NCI-H2171 (cell line): ENCODE results near the gene NPSR1.
A peak's percentile ranks its signal among the peaks of the same experiment; 100 is the strongest.
"Not testable (repeated sequence)": the region's sequence is repeated elsewhere in the genome, so short reads cannot be mapped to it uniquely, and the experiment has no call there.

Experiments
- DNase-seq: peaks from one replicate; lab custom pipeline; 2025; lab: John Stamatoyannopoulos, UW

The NPSR1 gene

DNA sequence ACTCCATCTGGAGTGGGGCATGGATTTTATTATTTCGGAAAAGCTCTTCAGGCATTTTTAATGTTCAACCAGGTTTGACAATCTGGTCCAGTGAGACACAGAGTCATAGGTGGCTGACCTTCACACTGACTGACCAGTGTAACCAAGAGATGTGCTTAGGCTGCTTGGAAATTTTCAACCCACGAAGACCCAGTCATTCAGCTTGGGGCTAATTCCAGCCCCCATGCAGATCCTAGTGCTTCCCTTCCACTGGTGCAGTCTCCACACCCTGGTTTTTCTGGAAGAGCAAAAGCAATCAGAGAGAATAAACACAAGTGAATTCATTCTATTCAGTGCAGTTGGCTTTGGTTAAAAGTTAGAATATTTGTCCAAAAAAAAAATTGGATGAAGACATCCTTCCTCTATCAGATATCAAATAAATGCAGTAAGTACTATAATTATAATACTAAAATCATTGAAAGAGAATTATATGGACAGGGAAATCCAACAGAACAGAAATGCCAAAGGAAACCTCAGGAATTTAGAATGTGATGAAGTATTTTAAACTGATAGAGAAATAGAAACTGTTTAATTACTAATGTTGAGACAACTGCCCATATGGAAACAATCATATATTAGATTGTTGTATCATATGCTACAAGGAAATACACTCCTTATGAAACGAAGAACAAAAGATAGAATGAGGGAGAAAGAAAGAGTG lies 178.0 kb downstream of the NPSR1 start:
- DNase-seq = no peak

DNA sequence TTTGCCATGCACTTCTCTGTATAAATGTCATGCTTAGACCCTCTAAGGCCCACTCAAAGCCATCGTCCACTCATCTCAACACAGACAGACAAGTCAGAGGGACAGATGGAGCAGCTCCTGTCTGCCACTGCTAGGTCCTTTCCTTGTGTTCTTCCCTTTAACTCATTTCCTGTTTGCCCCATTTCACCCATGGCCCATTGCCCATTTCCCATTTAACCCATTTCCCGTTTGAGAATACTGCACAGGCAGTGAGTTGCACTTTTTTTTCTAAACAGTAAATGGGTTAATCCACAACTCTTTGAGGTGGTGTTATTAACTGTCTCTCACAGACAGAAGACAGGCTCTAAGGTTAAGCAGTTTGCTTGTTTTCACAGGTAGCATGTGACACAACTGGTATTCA lies 179.3 kb downstream of the NPSR1 start:
- DNase-seq = no peak

DNA sequence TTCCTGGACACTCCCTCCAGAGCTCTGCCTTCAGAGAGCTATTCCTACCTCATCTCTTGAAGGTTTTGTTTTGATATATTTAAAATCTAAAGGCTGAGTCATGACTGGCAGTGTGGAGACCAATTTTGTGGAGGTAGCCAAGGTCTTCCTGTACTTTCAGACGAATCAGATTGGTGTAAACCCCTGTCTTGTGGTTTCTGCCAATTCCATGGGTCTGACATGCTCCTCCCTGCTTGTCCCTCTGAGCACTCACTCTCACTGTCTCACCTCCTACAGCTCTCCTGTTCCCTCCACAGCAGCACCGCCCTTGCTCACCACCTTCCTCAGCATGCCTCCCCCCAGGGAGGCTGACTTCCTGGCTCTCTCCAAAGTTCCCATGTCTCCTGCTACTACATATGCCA lies 179.8 kb downstream of the NPSR1 start:
- DNase-seq = no peak

DNA sequence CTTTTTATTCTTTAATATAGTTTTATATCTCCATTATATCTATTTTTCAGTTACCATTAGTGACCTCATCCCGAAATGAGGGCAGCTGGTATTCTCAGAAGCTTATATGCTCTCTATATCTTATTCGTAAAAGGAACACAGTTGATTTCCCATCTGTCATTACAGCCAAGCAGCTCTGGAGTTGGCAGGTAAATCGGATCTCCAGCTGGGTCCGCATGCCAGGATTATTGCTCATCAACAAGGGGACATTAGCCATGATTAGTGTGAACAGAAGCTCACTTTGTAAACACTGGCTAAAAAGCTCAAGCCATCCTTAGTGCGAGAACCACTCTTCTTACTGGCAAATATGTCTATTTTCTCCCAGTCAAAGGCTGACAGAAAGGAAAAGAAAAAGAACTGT lies 180.3 kb downstream of the NPSR1 start:
- DNase-seq = peak; percentile 41

DNA sequence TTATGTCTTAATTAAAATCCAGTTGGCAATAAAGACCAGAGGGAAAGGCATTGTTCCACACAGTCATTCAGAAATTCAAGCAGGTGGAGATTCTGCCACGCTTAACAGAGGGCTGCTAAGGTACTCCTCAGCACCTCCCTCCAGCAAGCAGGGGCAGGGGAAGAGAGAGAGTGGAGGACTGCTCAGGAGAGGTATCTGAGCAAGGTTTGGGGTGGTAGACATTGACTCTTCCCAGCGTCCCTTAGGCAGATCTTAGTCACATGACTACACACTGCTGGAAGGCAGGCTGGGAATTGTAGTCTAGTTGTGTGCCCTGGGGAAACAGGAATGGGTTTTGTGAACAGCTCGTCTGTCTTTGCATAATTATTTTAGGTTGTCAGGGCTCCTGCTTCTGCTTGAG lies 181.6 kb downstream of the NPSR1 start:
- no peak for DNase-seq

DNA sequence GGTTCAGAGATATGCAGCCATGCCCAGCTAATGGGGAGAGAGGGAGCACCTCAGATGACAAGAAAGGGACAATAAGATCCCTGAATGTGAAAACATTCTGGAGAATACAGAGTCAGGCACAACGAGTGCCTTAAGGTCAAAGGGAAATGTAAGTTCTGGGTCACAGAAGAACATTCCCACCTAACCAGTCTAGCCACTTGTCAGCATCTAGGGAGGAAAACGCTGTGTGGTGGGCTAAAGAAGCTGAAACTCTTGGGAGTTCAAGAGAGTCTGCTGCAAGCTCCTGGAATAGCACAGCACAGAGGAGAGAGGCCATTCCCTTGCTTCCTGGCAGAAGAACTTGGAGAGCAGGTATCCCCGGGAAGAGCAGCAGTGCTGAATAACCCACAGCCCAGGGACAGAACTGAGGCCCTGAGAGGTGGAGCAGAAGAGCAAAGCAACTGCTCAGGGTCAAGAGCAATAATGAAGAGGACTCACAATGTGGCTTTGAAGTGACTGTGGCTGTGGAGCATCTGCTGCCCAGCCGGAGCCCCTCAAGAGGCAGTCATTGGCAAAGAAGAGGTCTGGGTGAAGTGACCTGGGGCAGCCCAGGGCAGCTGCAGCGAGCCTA lies 182.3 kb downstream of the NPSR1 start:
- no peak for DNase-seq

DNA sequence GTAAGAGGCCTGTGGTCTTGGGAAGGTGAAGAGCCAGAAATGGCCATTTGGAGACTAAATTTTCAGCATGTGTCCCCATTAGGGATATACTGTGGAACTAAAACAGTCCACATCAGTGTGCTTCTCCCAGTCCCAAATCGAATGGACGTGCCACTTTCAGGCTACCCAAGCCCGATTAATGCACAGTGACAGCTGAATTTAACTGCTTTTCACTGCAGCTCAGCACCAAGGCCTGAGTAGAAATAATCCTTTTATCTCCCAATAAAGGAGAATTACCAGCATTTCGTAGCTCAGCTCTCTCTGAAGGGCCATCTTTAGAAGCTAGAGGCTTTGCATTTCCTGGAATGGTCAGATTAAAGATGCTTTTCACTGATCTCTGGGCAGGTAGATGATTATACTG lies 183.3 kb downstream of the NPSR1 start:
- DNase-seq = no peak

DNA sequence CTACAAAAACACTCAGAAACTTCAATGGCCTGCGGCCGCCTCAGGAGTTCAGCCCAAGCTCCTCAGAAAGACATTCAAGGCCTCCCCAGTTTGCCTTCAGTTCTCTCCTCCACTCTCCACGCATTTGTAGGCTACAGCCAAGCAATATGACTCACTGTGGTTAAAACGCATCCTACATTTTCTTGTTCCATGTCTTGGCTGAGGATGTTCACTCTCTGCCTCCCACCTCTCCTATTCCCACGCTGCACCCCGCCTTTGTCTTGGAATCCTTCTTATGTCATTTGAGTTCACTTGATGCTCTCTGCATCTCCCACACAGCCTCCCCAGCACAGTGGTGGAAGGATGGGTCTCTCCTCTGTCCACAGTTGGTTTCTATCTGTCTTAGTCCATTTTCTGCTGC lies 184.8 kb downstream of the NPSR1 start:
- DNase-seq = no peak

DNA sequence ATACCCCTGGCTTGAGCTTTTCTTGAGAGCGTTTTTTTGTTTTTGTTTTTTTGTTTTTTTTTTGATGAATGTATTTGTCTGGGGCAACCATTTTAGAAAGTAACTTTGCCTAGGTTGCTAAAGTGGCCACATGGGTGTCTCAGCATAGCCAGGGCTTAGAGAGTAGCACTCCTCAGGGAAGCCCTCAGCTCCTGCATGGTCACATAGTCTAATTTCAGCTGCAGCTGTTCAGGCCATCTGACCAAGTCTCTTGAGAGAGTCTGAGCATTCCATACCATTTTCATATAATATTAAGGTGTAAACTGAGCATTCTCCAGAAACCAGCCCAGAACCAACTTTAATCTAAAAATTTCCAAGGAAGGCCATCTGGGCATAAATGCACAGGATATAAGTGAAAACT lies 186.4 kb downstream of the NPSR1 start:
- DNase-seq = no peak

DNA sequence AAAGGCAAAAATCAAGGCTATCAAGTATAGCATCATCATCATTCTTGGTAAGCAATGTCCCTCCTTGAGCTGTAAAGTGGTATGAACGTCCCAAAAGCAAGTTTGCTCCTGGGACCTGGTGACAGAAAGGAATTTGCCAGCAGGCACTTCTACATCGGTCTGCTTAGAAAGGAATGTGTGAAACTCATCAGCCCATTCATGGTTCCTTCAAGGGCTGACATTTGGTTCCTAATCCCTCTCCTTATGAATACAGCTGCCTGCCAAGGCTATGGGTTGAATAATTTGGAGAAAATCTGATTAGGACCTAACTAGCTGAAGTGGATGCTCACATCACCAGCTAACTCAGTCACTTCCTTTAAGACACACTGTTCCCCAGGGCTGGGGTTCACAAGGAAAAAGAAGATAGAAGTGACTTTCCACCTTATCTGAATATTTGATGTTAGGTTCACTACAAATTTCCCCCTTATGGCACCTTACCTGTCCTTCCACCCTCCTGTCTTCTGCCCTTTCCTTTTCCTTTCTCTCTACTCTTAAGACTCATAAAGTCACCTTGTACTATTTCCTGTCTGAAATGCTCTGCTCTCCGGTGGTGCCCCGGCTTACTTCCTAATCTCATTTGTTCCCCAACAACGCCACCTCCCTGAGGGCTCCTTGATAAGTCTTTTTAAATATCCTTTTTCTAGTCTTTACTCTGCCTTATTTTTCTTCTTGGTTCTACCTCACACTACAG lies 187.1 kb downstream of the NPSR1 start:
- no peak for DNase-seq

DNA sequence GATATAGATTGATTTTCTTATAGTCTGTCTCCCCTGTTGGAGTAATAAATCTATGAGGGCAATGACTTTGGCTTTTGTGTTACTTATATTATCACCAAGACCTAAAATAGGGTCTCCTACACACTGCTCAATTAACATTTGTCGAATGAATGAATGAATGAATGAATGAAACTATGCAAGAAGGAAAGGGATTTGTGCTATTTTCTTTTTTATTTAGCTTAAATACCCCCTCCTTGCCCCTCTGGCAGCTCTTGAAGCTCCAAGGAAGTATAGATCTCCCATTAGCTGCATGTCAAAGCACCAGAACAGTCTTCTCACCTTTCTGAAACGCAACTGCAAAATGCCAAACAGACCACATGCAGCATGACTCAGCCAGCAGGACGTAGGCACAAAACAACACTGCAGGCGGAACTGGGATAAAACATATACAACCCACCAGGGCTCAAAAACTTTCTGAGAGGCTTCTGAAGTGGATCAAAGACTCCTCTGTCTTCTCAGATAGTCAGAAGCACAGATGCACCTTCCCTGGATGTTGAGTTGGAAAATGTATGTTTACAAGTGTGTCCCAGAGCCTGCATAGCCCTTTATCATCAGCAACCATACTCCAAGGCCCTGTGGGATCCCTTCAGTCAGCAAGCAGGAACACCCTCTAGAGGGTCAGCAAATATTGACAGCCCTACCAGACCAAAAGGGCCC lies 187.8 kb downstream of the NPSR1 start:
- no peak for DNase-seq

DNA sequence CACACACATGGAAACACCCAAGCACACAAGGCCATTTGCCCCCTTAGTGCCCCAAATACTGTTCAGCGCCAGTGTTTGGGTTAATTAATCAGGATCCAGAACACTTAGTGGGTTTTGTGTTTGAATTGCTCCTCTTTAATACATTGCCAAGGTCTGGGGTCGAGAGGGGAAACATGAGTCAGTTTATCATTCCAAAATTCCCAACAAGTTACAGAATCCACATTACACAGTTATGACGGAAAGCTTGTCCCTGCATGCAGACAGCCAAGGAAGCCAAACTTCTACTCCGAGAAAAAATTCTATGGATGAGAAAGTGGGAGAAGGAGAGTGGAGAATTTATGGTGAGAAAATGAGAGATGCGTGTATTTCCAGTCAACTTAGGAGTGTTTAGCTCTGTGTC lies 189.0 kb downstream of the NPSR1 start:
- DNase-seq = no peak

DNA sequence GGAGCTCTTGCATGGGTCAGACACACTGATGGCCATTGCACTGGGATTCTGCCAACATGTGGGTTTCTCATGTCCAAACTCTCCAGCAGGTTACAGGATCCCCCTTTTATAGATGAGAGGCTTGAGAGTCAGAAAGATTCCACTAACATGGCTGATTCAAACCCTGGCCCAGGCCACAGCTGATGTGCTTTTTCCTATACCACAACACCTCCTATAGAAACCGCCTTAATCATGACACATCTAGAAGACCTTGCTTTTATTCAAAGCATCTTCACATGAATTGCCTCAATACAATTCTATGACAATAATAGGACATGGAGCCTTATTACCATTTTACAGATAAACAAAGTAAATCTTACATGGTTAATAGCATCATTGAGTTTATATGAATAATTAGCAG lies 190.7 kb downstream of the NPSR1 start:
- DNase-seq = no peak

DNA sequence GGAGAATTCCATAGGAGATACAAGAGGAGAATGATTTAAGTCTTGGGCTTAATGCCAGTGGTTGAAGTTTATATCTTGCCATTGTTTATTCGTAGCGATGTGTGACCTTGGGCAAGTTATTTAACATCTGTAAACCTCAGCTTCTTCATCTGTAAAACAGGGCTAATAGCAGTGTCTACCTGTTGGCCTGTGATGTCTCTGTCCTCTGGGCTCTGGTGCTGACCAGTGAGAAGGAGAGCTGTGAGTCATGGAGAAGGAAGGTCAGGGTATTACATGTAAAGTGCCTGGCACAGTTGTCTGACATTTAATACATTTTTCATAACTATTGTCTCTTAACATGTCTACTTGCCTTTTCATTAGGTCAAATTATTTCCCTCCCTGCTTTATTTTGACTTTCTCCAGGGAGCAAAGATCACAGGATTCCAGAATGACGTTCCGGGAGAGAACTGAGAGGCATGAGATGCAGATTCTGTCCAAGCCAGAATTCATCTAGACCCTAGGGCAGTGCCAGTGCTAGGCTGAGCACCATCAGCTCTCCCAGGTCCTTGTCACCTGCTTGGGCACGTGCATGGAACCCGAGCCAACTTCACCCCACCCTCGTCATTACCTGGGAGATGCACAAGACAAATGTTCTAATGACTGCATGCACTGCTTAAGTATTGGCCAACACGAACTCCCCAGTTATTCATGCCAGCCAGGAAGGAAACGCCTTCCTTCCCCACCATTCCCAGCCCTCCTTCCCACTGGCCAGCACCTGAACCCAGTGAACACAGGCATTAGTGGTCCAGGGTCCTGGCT lies 191.3 kb downstream of the NPSR1 start:
- DNase-seq = no peak

DNA sequence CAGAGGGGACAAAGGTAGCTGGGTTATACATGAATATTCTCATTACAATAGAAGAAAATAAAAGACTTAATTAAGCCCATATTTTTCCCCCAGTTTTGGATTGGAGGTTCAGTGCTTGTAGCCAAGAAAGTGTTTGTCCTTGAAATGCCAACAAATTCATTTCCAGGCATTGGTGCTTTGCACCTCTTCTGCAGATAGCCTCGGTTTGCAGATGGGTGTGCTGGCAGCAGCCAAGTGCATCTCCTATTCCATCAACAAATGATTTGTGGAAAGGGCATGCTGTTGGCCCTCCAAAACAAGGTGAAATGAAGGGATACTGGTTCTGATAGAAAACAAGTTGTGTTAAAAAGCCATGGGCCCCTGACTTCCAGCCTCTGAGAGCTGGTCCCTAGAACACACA lies 192.0 kb downstream of the NPSR1 start:
- no peak for DNase-seq

DNA sequence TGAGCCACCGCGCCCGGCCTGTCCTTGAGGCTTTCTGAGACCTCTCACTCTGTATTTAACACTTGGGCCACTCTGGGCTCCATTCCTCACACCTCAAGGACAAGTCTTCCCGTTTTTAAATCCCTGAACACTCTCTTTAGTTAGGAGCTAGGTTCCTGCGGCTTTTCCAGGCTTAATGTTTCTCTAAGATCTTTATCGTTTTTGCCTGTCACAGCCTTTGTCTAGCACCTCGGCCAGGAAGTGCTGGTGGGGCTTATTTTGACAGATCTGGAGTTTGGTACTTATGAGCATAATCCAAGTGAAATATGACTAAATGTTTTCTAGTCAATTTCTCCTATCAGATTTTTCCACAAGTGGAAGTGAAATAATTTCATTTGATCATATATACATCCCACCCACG lies 192.7 kb downstream of the NPSR1 start:
- DNase-seq = no peak

DNA sequence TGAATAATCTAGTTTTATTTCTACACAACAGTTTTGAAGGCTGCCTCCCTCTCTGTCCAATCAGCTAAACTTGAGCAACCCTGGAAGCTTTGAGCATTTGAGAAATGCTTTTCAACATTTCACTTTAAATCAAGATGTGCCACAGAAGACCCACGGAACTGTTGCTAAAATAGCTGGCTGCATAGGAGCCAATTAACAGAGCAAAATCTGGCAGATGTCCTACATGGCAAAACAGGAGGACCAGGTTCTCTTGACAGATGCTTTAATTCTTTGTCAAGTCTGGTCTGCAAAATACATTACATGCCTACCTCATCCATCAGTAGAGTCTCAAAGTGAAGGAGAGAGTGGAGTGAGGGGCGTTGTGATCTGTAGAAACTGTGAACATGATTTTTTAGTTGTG lies 193.4 kb downstream of the NPSR1 start:
- peak; percentile 8 for DNase-seq

DNA sequence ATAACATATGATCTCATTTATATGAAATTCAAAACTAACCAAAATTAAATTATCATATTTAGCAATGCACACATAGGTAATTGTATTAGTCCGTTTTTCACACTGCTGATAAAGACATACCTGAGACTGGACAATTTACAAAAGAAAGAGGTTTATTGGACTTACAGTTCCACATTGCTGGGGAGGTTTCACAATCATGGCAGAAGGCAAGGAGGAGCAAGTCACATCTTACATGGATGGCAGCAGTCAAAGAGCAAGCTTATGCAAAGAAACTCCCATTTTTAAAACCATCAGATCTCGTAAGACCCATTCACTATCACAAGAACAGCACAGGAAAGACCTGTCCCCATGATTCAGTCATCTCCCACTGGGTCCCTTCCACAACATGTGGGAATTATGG lies 200.4 kb downstream of the NPSR1 start:
- DNase-seq = not testable (repeated sequence)

DNA sequence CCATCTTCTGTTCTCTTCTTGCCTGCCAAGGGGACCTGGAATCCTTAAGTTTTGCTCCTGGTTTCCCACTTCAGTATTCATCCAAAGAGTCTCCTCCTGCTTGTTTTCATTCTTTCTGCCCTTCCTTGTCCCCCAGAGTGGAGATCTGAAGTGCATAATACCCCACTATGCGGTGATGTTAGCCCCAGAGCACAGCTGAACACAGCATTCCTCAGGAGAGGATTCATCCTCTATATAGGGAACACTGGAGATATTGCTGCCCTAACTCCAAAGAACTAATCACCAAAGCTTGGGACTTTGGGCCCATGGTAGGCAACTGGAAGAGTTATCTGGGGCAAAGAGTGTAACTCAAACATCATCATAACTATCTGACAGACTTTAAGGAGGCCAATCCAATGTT lies 201.3 kb downstream of the NPSR1 start:
- DNase-seq = not testable (repeated sequence)

DNA sequence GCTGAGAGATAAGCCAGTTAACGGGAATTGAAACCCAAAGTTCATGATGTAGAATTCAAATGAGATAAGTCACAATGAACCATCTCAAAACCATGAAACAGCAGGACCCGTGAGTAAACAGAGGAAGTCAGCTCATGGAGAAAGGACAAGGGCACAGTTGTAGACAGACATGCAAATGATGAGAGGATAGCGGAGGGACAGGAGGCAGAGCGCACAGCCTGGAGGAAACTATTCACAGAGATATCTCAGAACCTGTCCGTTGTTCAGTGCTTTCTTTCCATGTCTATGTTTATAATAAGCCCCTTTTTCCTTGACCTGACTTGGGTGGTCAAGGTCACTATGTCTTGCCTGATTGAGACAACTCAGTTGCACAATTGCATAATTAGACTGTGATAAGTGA lies 208.2 kb downstream of the NPSR1 start:
- DNase-seq = not testable (repeated sequence)

DNA sequence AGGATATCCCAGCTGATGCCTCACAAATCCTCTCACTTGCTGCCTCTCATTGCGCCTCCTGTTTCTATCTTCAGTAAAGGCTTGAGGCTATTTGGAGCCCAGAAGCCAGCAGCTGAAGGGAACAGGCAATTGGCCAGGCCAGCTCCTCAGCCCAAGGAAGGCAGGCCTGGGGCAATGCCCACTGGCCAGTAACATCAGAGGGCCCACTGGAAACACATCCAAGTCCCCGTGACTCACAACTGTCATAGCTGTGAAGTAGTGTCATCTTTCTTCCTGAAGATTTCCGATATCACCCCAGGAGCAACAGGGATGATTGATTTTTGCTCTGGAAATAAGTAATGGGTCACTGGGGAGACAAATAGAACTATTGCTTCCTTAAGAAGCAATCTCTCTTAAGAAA lies 209.3 kb downstream of the NPSR1 start:
- DNase-seq = not testable (repeated sequence)

DNA sequence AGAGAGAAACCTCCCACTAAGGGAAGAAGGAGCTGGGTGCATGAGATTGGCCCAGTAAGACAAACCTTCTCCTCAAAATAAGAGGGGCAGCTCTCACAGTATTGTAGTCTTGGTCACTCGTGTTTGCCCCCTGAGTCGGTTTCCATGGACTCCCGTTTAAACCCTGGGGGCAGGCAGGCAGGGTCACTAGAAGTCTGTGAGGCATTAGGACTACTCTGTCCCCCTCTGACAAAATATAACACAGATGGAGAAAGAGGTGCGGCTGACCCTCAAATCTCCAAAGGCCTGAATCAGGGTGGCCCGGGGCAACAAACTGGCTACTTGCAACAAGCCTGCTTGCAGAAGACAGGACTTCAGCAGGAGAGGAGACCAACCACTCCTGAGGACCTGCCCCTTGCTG lies 210.6 kb downstream of the NPSR1 start:
- DNase-seq = not testable (repeated sequence)
